ENCODE data around the gene MEI1. TPM values are rescaled to one million over a fixed set of nuclear protein-coding genes. Genes with fewer than 3 reads are reported as not detected.

The MEI1 gene
- total RNA-seq, 1 donor from 2014 or later, result 0.64 TPM

DNA sequence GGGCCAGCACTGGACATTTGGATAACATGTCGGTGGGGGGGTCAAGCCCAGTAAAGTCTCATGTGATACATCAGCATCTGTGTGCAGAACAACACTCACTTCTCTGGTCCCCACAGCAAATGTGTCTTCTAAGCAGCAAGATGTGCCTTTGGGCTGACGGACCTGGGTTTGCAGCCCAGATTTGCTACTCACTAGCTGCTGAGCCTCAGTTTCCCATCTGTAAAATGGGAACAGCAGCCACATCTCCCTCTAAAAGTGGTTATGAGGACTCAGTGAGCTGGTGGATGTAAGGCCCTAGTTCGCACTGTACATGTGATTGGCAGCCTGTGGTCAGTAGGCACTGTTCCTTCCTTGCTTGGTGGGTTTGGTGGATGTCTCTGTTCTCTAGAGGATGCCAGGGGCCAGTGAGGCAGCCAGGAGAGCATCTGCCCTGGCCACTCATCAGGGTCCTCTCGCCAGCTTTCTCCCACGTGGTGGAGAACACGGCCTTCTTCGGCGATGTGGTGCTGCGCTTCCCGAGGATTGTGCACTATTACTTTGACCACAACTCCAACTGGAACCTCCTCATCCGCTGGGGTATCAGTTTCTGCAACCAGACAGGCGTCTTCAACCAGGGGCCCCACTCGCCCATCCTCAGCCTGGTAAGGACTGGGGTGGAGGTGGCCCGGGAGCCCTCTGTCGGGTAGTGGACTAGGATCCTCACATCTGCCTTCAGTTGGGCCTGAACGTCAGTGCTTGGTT, 113.7 kb downstream of the MEI1 start:
- Mint-ChIP-seq H3K27me3 (ENCODE audit: unreplicated experiment) (no peaks in the 10 kb centered on the region), H3K27ac (ENCODE audit: unreplicated experiment) (no peak overlapping the region), H3K9me3 (ENCODE audit: unreplicated experiment) (no peaks in the 10 kb centered on the region), H3K36me3 (ENCODE audit: unreplicated experiment) (peaks cover 14% of the 10 kb centered on the region), H3K4me1 (ENCODE audit: low read depth, unreplicated experiment) (no peaks in the 10 kb centered on the region), H3K4me3 (ENCODE audit: unreplicated experiment) (no peak overlapping the region)
- TF ChIP-seq, protein P1, sequence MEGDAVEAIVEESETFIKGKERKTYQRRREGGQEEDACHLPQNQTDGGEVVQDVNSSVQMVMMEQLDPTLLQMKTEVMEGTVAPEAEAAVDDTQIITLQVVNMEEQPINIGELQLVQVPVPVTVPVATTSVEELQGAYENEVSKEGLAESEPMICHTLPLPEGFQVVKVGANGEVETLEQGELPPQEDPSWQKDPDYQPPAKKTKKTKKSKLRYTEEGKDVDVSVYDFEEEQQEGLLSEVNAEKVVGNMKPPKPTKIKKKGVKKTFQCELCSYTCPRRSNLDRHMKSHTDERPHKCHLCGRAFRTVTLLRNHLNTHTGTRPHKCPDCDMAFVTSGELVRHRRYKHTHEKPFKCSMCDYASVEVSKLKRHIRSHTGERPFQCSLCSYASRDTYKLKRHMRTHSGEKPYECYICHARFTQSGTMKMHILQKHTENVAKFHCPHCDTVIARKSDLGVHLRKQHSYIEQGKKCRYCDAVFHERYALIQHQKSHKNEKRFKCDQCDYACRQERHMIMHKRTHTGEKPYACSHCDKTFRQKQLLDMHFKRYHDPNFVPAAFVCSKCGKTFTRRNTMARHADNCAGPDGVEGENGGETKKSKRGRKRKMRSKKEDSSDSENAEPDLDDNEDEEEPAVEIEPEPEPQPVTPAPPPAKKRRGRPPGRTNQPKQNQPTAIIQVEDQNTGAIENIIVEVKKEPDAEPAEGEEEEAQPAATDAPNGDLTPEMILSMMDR (IDR thresholded peaks at IDR 0.05; ENCODE audit: partially characterized antibody, unreplicated experiment), result no peak
- DNase-seq, result no peak

DNA sequence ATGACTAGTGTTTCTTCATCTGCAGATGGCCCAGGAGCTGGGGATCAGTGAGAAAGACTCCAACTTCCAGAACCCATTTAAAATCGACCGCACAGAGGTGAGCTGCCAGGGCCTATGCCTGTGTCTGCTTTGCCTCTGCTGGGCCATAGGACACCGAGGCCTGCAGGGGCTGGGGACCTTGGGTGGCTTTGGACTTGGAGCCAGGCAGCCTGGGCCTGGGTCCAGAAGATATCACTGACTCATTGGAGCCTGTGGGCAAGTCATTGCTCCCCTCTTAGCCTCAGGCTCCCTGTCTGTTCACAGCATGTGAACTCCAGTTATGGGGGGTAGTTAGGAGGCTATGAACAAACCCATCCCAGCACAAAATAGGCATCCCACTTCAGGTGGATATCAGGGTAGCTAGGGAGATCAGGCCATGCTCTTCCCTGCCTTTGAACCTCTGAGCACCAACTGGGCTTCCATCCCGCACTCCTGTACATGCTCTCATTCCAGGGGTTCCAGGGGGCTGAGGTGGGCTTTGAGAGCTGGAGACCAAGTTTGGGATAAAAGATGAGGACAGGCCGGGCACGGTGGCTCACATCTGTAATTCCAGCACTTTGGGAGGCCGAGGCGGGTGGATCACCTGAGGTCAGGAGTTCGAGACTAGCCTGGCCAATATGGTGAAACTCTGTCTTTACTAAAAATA, 114.6 kb downstream of the MEI1 start:
- H3K4me1 Mint-ChIP-seq (ENCODE audit: low read depth, unreplicated experiment), result no peaks in the 10 kb centered on the region
- H3K9me3 Mint-ChIP-seq (ENCODE audit: unreplicated experiment), result no peaks in the 10 kb centered on the region
- H3K27ac Mint-ChIP-seq (ENCODE audit: unreplicated experiment), result no peak overlapping the region
- DNase-seq, result no peak
- H3K36me3 Mint-ChIP-seq (ENCODE audit: unreplicated experiment), result peaks cover 12% of the 10 kb centered on the region
- H3K4me3 Mint-ChIP-seq (ENCODE audit: unreplicated experiment), result no peak overlapping the region
- H3K27me3 Mint-ChIP-seq (ENCODE audit: unreplicated experiment), result no peaks in the 10 kb centered on the region
- TF ChIP-seq, protein P1 (IDR thresholded peaks at IDR 0.05; ENCODE audit: partially characterized antibody, unreplicated experiment), result no peak

DNA sequence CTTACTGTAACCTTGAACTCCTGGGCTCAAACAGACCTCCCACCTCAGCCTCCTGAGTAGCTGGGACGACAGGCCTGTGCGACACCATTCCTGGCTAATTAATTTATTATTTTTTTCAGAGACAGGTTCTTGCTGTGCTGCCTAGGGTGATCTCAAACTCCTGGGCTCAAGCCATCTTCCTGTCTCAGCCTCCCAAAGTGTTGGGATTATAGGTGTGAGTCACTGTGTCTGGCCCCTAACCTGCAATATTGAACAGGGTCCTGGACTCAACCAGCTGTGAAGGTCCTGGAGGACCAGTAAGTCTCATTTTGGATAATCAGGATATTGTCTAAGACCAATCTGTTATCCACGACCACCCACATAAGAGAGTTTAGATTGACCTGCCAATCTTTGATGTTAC, 116.4 kb downstream of the MEI1 start:
- Mint-ChIP-seq H3K9me3 (ENCODE audit: unreplicated experiment) (no peaks in the 10 kb centered on the region), H3K27ac (ENCODE audit: unreplicated experiment) (no peak overlapping the region), H3K36me3 (ENCODE audit: unreplicated experiment) (no peaks in the 10 kb centered on the region), H3K4me3 (ENCODE audit: unreplicated experiment) (no peak overlapping the region), H3K27me3 (ENCODE audit: unreplicated experiment) (no peaks in the 10 kb centered on the region), H3K4me1 (ENCODE audit: low read depth, unreplicated experiment) (peaks cover 9% of the 10 kb centered on the region)
- DNase-seq, result no peak
- TF ChIP-seq, protein P1 (IDR thresholded peaks at IDR 0.05; ENCODE audit: partially characterized antibody, unreplicated experiment), result no peak

DNA sequence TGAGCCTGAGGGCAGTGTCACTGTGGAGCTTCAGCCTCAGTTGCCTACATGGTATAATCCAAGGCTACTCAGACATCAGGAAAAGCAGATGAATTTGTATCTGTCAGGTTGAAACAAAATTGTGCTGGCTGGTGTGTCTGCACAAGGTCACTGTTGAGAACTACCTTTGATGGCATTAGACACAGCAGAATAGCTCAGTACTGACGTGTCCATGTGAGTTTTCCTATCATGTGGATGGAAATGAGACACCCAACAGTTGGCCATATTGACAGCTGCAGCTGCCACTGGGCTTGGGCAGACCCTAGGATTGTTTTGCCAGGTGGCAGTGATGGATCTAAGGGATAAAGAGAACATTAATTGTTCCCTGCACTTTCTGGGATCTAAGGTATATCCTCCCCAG, 116.9 kb downstream of the MEI1 start:
- Mint-ChIP-seq H3K27me3 (ENCODE audit: unreplicated experiment) (no peaks in the 10 kb centered on the region), H3K27ac (ENCODE audit: unreplicated experiment) (no peak overlapping the region), H3K4me1 (ENCODE audit: low read depth, unreplicated experiment) (peaks cover 13% of the 10 kb centered on the region), H3K9me3 (ENCODE audit: unreplicated experiment) (no peaks in the 10 kb centered on the region), H3K36me3 (ENCODE audit: unreplicated experiment) (no peaks in the 10 kb centered on the region), H3K4me3 (ENCODE audit: unreplicated experiment) (no peak overlapping the region)
- TF ChIP-seq, protein P1 (IDR thresholded peaks at IDR 0.05; ENCODE audit: partially characterized antibody, unreplicated experiment), result no peak
- no peak for DNase-seq

DNA sequence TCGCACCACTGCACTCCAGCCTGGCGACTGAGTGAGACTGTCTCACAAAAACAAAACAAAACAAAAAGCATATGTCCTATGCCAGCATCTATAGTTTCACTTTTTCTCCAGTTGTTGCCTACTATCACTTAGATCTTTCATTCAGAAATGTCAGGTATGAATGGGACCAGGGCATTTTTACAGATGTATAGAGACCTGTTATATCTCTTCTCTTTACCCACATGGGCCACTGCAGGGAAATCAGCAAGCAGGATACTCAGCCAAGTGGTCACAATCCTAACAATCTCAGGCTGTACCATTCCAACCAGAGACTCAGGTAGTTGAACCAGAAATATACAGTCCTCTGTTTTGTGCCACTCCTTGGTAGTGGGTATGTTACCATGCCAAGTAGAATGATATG, 117.6 kb downstream of the MEI1 start:
- H3K27ac Mint-ChIP-seq (ENCODE audit: unreplicated experiment), result no peak overlapping the region
- no peak for DNase-seq
- no peaks in the 10 kb centered on the region for H3K36me3 Mint-ChIP-seq (ENCODE audit: unreplicated experiment)
- TF ChIP-seq, protein P1 (IDR thresholded peaks at IDR 0.05; ENCODE audit: partially characterized antibody, unreplicated experiment), result no peak
- H3K9me3 Mint-ChIP-seq (ENCODE audit: unreplicated experiment), result peaks cover 5% of the 10 kb centered on the region
- peaks cover 4% of the 10 kb centered on the region for H3K27me3 Mint-ChIP-seq (ENCODE audit: unreplicated experiment)
- H3K4me3 Mint-ChIP-seq (ENCODE audit: unreplicated experiment), result no peak overlapping the region
- H3K4me1 Mint-ChIP-seq (ENCODE audit: low read depth, unreplicated experiment), result peaks cover 18% of the 10 kb centered on the region

All from glutamatergic neuron (in vitro differentiated cells).